Measurements from ENCODE around the gene GNS. TPM values are rescaled to one million over a fixed set of nuclear protein-coding genes. Genes with fewer than 3 reads are reported as not detected.

The GNS gene
- total RNA-seq, 1 donor from 2014 or later: 47.0 TPM

- no peaks in the 10 kb centered on the region for H3K36me3 Mint-ChIP-seq (ENCODE audit: low read depth)
- TF ChIP-seq, protein P1, sequence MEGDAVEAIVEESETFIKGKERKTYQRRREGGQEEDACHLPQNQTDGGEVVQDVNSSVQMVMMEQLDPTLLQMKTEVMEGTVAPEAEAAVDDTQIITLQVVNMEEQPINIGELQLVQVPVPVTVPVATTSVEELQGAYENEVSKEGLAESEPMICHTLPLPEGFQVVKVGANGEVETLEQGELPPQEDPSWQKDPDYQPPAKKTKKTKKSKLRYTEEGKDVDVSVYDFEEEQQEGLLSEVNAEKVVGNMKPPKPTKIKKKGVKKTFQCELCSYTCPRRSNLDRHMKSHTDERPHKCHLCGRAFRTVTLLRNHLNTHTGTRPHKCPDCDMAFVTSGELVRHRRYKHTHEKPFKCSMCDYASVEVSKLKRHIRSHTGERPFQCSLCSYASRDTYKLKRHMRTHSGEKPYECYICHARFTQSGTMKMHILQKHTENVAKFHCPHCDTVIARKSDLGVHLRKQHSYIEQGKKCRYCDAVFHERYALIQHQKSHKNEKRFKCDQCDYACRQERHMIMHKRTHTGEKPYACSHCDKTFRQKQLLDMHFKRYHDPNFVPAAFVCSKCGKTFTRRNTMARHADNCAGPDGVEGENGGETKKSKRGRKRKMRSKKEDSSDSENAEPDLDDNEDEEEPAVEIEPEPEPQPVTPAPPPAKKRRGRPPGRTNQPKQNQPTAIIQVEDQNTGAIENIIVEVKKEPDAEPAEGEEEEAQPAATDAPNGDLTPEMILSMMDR (conservative IDR thresholded peaks at IDR 0.05): no peak
- H3K27ac Mint-ChIP-seq (ENCODE audit: unreplicated experiment): no peak overlapping the region
- H3K9me3 Mint-ChIP-seq: no peaks in the 10 kb centered on the region
- H3K27me3 Mint-ChIP-seq (ENCODE audit: low read depth): no peaks in the 10 kb centered on the region
- no peak for DNase-seq (ENCODE audit: low read depth, low spot score)
- H3K4me3 Mint-ChIP-seq: no peak overlapping the region
- no peaks in the 10 kb centered on the region for H3K4me1 Mint-ChIP-seq
These were observed 52.3 kb downstream of the GNS start for GRCh38 chr12:64706857-64707256.

- no peak overlapping the region for H3K4me3 Mint-ChIP-seq
- no peak overlapping the region for H3K27ac Mint-ChIP-seq (ENCODE audit: unreplicated experiment)
- H3K4me1 Mint-ChIP-seq: no peaks in the 10 kb centered on the region
- no peaks in the 10 kb centered on the region for H3K36me3 Mint-ChIP-seq (ENCODE audit: low read depth)
- DNase-seq (ENCODE audit: low read depth, low spot score): no peak
- H3K27me3 Mint-ChIP-seq (ENCODE audit: low read depth): no peaks in the 10 kb centered on the region
- no peaks in the 10 kb centered on the region for H3K9me3 Mint-ChIP-seq
- TF ChIP-seq, protein P1 (conservative IDR thresholded peaks at IDR 0.05): no peak
These were observed 52.9 kb downstream of the GNS start for GRCh38 chr12:64706306-64706705.

DNA sequence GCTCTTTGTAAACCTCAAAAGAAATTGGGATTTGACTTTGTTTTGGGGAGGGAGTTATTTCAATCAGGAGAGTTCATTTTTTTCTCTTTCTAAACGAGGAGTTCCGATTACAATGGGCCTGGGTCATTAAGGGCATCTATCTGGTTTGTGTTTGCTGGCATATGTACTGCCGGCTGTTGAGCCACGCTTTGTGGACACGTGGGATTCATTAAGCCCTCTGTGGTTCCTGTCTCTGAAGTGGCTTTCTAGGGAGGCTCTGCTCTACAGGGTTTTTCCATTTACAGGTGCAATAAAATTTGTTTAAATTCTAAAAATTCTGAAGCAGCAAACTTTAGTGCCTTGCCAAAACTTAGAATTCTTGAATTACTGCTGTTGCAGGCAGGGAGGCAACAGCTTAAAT, 57.9 kb downstream of the GNS start:
- Mint-ChIP-seq H3K4me1 (peaks cover 4% of the 10 kb centered on the region), H3K4me3 (no peak overlapping the region), H3K9me3 (no peaks in the 10 kb centered on the region), H3K27ac (ENCODE audit: unreplicated experiment) (no peak overlapping the region), H3K27me3 (ENCODE audit: low read depth) (no peaks in the 10 kb centered on the region), H3K36me3 (ENCODE audit: low read depth) (no peaks in the 10 kb centered on the region)
- TF ChIP-seq, protein P1 (conservative IDR thresholded peaks at IDR 0.05): no peak
- no peak for DNase-seq (ENCODE audit: low read depth, low spot score)

- Mint-ChIP-seq H3K4me1 (peaks cover 4% of the 10 kb centered on the region), H3K27me3 (ENCODE audit: low read depth) (no peaks in the 10 kb centered on the region), H3K27ac (ENCODE audit: unreplicated experiment) (no peak overlapping the region), H3K9me3 (no peaks in the 10 kb centered on the region), H3K36me3 (ENCODE audit: low read depth) (no peaks in the 10 kb centered on the region), H3K4me3 (no peak overlapping the region)
- DNase-seq (ENCODE audit: low read depth, low spot score): no peak
- TF ChIP-seq, protein P1 (conservative IDR thresholded peaks at IDR 0.05): no peak
These were observed 58.7 kb downstream of the GNS start for GRCh38 chr12:64700532-64700931.

DNA sequence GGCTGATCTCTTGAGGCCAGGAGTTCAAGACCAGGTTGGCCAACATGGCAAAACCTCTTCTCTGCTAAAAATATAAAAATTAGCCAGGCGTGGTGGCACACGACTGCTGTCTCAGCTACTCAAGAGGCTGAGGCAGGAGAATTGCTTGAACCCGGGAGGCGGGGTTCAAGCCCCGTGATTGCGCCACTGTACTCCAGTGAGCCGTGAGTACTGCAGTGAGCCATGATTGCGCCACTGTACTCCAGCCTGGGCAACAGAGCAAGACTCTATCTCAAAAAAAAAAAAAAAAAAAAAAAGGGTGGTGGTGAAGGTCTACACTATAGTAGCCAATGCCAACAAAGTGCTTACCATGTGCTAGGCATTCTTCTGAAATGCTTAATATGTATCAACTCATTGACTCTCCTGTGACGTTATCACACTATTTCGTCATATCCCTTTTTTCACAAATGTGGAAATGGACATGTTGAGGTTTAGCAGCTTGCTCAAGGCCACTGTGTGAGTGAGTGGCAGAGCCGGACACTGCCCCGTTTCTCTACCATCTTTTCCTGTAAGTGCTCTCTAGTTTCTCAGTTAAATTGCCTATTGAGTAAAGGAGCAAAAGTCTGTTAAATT, 59.6 kb downstream of the GNS start:
- no peaks in the 10 kb centered on the region for H3K27me3 Mint-ChIP-seq (ENCODE audit: low read depth)
- TF ChIP-seq, protein P1 (conservative IDR thresholded peaks at IDR 0.05): no peak
- no peak for DNase-seq (ENCODE audit: low read depth, low spot score)
- H3K36me3 Mint-ChIP-seq (ENCODE audit: low read depth): no peaks in the 10 kb centered on the region
- H3K4me3 Mint-ChIP-seq: no peak overlapping the region
- peaks cover 9% of the 10 kb centered on the region for H3K4me1 Mint-ChIP-seq
- no peaks in the 10 kb centered on the region for H3K9me3 Mint-ChIP-seq
- no peak overlapping the region for H3K27ac Mint-ChIP-seq (ENCODE audit: unreplicated experiment)
